GM19025 (cell line): ENCODE measurements around the gene BAHCC1.

Source experiments
- ATAC-seq: cut with Tn5 transposase; IDR thresholded peaks from one replicate; pipeline ENCODE4 v1.9.1; 2021; ENCODE audit warnings: mild to moderate bottlenecking, low read depth, moderate library complexity; ENCODE audit not compliant: unreplicated experiment

The BAHCC1 gene

DNA sequence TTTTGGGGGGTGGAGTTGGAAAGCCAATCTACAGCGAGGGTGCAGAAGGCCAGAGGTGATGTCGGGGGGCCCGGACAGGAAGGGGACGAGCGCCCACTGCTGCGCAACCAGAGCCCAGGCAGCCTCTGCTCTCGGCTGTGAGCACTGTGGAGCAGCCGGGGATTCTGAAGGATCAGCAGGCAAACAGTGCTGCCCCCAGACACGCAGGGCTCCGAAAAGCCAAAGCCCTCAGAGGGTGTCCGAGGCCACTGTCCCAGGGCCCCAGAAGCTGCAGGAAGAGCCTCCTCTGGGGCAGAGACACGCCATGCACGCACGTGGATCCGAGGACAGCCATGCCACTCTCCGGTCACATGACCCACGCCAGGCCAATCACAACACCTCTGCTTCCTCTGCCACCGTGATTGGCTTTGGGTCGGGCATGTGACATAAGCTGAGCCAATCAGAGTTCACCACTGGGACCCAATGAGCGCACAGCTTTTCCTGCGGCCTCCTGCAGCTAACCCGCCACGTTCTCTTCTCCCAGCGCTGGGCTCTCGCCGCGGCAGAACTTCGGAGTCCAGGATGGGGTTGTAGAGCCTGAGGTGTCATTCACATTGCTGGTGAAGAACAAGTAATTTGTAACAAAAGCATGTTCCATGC is 76.7 kb downstream of the BAHCC1 start:
- ATAC-seq = no peak

DNA sequence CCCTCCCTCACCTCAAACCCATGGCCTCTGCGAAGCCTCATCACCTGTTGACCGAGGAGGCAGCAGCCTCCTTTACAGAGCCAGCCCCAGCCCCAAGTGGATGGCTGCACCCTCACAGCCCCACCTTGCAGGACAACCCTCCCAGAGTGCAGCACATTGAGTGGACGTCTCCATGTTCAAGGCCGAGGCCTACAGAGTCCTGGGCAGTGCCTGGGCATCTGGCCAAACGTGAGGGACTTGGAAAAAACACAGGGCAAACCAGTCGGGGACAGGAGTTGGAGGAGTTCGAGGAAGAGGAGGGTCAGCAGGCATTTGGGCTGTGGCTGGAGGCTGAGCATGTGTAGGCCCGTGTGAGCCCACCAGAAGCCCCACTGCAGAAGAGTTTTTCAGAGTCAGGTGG is 77.8 kb downstream of the BAHCC1 start:
- ATAC-seq = no peak

DNA sequence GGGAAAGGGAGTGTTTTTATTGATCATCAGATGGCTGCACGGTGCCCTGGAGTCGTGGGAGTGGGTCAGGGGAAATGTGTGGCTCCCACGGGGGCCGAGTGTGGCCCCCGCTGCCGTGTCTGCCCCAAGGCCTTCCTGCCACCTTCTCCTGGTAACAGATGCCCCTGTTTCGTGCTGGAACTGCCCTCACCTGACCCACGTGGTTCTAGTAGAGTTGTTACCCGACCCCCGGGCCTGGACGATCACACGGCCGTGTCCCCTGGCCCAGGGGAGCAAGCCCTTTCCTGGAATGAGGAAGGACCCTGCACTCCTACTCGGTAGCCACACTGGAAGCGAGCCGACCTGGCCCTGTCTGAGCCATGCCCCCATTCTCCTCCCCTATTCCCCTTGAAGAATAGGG is 79.7 kb downstream of the BAHCC1 start:
- ATAC-seq = no peak

DNA sequence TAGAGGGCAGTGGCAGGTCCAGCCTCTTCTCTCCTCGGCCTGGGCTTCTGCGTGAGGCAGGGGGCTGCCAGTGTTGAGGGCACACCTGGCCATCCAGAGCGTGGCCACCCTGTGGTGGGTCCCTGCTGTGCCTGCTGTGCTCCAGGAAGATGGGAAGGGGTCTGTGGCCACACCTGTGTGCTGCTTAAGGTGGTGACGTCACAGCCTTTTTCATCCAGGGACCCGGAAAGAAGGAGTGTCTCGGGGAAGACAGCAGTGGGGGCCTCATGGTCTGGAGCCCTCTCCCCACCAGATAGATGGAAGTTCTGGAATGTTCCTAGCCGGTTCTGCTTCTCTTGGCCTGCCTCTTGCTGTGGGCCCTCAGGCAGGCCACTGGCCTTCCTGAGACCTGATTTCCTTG is 80.8 kb downstream of the BAHCC1 start:
- no peak for ATAC-seq

DNA sequence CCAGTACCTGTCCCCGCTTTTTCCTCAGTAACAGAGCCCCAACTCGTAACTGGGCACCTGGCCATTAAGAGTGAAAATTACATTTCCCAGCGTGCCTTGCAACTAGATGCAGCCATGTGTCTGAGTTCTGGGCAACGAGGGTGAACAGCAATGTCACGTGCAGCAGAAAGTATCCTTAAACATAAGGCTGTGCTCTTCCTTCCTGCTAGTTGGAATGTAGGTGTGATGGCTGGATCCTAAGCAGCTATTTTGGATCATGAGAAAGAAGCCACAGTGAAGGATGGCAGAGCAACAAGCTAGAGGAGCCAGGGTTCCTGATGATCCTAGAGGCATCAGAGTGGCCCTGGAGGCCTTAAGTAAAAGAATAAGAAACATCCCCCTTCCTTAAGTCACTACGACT is 81.4 kb downstream of the BAHCC1 start:
- ATAC-seq = no peak

DNA sequence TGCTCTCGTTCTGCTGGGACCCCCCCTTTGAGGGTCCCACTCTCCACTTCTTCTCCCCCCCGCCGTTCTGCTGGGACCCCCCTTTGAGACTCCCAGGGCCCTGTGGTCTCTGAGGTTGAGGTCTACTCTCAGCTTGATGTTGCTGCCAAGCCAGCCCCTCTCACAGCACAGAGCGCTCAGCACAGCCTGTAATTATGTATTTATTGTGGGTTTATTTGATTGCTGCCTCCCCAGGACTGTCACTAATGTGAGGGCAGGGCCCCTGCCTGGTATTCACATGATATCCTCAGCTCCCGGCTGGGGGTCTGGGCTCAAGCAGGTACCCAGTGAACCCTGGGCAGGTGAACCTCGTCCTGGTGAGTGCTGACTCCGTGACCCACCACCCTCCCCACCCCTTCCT is 81.9 kb downstream of the BAHCC1 start:
- ATAC-seq = no peak

DNA sequence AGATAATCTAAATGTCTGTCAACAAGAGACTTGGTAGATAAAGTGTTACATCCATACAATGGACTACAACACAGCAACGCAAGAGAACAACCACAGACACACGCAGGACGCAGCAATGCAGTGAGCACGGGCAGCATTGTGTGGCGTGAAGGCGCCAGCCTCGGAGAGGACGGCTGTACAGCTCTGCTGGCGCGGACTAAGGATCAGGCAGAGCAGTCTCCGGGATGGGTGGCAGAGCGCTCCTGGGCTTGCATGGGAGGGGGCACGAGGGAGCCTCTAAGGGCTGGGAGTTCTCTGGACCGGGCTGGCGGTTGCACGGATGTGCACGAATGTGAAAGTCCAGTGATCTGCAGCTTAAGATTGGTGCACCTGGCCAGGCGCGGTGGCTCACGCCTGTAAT is 82.9 kb downstream of the BAHCC1 start:
- ATAC-seq = no peak

DNA sequence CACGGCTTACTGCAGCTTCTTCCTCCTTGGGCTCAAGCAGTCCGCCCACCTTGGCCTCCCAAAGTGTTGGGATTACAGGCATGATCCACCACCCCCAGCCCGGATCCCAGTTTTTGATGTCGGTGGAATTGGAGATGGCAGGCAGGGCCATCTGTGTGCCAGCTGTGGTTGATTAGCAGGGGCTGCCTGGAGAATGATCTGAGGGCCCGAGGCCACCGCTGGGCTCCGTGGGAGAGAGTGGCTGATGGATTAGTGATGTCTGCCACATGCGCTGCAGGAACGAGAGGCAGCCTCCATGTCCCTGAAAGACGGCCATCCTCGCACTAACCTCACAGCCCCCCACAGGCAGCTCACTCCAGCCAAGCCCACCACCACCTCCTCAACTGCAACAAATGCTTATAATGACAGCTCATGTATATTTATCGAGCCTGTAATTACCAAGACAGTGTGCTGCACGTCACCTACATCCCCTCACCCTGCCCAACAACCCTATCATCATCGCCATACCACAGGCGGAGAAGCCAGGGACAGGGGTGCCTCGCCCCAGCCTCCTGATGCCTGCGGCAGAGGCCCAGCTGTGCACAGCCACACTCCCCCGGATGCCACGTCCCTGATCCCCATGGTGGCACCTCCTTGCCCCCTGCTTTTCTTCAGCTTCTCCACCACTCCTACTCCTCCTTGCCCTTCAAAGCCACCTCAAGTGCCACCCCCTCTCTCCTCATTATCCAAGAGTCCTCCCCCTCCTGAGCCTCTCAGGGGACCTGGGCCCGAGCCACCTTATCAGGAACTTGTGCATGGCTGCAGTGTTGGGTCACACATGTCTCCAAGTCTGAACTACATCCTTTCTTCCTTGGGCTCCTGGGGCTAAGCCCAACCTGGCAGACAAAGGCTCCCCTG is 84.2 kb downstream of the BAHCC1 start:
- no peak for ATAC-seq

DNA sequence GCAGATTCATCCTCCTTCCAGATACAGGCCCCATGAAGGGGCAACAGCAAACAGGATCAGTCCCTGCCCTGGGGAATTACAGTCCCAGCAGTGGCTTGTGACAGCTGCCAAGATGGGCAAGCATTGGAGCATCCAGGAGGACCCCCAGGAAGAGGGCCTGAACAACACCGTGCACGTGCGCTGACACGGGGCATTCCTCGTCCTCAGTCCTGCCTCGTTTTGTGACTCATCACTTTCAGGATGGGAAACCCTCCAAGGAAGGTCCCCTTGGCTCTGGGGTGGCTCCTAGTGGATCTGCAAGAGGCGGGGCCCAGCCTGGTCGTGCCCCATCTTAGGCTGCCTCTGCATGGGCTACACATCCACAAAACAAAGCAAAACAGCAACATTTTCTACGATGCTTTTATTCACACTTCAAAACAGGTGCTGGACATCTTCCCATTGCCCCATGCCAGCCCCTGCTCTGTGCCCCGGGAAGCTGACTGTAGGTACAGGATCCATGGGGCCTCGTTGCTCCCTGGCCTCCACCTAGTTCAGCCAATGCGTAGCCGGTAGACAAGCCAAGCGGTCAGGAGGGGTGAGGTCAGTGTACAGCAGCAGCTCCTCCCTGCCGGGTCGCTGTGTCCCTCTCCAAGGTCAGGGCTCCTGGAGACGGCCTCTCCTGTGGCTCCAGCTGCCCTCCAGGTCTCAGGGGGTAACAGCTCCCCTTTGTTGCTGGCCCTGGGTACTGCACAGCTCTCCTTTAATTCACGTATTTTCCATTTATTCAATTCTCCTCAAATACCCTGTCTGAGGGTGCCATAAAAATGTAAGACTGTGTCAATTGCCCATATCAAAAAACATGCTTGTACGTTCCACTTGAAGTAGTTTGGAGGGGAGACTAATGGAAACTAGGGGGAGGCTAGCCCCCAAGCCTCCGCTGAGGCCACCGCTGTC is 85.1 kb downstream of the BAHCC1 start:
- no peak for ATAC-seq

DNA sequence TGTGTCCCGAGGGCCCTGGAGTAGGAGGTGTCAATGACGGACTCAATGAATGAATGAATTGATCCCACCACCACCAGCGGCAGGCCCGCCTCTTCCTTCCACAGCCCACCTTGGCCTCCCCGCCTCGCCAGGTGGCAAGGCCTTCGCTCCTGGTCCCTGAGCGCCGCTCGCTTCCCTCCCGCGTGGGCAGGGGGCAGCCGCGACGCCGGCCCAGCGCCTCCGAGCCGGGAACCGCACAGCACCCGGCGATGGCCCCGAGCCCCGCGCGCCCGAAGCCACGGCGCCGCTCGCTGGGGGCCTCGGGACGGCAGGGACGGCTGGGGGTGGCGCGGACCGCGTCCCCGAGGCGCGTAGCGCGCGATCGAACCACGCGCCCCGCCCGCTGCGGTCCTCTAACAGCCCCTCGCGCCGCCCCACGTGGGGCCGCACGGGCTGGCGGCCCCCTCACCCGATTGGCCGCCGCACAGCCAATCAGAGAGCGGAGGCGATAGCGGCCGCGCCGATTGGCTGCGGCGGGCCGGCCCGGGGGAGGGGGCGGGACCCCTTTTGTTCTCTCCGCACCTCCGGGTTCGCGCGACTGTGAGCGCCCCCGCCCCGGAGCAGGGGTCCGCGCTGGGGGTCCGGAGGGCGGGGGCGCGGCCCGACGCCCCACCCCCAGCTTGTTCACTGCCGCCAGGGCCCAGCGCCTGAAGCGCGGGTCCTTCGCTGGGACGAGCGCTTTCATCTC is 86.0 kb downstream of the BAHCC1 start:
- ATAC-seq = no peak

DNA sequence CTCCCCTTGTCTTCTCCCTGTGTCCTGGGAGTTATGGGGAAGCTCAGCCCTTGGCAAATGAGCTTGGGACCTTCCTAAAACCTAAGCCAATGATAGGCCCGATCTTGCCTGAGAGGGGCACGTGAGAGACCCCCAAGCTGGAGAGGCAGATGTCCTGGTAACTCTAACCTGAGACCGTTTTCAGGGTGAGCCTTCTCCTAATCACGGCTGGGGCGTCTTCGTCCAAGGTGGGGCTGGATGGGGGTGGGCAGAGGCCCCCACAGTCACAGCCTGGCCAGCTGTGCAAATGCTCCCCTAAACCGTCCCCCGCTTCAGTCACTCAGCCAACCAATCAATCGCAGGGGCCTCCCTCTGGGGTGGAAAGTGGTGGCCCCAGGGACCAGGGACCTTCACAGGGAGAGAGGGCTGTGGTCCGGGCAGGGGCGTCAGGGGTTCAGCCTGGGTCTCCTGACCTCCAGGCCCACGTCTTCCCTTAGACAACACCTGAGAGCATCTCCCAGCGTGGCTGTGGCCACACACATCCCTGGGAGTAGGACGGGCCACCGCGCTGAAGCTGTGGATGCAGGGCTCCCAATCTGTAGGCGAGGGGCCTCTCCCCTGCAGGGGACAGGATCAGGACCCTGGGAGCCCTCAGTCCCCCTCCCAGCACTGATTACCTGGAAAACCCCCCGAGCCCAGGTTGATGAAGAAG is 86.7 kb downstream of the BAHCC1 start:
- ATAC-seq = no peak

DNA sequence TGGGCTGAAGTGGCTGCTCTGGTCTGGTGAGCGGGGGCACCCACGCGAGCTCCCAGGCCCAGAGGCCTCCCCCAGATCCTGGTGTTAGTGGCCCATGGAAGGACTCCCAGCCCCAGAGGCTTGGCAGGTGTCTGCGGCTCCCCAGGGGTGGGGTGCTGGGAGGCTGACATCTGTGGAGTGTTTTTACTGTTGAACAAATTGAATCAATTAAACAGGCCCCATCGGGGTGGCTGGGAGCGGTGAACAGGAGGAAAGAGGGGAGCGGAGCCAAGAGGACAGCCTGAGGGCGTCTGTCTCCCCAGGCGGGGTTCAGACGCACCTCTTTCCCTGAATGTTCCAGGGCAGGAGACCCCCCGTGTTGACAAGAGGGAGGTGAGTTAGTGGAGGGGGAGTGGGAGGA is 87.4 kb downstream of the BAHCC1 start:
- no peak for ATAC-seq

DNA sequence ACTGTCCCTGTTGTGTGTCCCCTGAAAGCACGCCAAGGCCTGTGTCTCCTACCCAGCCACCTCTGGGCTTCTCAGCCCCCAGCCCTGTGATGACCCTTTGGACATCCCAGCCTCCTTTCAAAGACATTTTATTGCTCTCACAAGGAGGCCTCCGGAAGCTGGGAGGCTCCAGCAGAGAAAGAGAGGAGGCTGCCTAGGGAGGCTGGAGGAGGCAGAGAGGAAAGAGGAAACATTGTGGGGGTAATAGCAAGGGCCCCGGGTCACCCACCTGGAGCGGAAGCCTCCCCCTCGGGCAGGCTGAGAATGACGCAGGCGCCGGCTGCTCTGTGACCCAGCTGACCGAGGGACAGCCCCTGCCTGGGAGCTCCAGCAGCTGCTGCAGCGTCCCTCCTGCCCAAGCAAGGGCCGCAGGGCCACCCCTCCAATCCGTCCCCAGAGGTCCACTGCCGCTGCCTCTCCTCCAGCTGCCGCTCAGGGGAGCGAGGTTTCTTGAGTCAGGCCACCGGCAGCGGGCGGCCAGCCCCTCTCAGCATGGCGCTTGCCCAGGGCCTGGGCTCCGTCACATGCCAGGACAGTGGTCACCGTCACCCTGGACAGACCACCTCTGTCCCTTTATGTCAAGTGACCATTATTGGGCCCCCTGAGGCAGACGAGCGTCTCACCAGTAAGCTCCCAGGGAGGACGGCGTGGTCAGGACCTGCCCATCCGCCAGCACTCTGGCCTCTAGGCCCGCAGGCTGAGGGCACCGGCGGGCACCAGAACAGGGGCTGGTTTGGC is 88.0 kb downstream of the BAHCC1 start:
- ATAC-seq = no peak

DNA sequence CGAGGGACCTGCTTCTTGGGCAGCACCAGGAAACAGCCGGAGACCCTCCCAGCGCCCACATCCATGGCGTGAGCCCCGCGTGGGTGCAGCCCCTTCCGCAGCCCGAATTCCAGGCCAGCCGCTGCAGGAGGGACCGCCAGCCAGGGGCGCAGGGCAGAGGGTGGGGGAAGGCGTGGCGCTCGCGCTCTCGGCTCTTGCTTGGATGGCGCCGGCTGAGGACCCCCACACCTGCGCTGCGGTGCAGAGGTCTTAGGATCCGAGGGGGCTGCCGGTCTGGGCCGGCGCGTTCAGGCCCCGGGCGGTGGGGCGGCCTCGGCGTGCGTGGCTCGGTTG is 88.6 kb downstream of the BAHCC1 start:
- ATAC-seq = no peak

DNA sequence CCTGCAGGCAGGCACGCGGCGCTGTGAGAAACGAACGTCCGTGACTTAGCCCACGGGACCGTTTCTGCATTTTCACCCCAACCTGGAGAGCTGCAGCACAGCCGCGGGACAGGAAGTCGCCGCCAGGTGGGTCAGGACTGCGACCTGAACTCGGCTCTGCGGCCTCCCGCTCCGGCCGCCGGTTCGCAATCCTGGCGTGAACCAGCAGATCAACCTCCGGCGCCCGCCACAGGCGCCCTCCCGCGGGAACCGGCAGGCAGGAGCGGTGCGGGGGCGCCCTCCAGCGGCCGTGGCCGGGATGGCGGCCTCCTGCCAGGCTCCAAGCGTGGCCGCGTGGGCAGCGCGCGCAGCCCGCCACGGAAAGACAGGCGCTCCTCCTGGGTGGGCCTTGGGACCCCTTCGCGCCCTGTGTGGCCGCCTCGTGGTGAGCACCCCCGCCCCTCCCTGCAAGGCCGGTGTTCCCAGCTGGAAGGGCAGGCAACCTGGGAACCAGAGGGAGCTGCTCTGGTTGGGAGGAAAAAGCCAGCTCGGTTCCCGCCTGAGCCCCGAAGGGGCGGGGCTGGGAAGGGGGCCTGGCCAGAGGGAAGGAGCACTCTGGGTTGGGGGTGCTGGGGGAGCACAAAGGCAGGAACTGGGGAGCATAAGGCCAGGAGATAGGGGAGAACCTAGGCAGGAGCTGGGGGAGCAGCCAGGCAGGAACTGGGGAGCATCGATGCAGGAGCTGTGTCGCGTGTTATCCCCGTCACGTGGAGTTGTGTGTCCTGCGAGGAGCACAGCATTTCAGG is 89.1 kb downstream of the BAHCC1 start:
- ATAC-seq = no peak

DNA sequence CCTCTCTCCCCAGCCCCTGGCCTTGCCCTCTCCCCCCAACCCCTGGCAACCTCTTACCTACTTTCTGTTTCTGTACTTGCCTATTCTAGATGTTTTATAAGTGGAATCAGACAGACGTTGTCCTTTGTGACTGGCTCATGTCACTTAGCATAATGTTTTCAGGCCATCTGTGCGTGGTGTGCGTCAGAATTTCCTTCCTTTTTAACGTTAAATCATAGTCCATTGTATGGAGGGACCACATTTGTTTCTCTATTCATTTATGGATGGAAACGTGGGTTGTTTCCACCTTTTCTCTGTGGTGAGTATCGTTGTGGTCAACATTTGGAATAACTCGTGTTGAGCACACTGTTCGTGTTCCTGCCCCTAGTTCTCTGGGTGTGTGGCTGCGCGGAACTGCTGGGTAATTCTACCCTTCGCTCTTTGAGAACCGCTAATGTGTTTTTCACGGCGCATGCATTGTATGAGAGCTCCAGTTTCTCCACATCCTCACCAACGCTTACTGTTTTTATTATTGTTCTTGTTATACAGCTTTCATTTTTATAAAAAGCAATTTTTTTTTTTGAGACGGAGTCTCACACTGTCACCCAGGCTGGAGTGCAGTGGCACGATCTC is 91.0 kb downstream of the BAHCC1 start:
- ATAC-seq = no peak

DNA sequence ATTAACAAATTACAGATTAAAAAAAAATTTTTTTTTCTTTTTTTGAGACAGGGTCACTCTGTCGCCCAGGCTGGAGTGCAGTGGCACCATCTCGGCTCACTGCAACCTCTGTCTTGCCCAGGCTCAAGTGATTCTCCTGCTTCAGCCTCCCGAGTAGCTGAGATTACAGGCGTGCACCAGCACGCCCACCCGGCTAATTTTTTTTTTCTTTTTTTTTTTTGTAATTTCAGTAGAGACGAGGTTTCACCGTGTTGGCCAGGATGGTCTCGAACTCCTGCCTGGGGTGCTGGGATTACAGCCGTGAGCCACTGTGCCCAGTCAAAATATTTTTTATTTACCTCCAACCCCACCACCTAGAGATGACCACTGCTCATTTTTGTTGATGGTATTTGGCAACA is 91.8 kb downstream of the BAHCC1 start:
- no peak for ATAC-seq
